ENCODE results near the gene FOXA3. TPM values are rescaled to one million over a fixed set of nuclear protein-coding genes. Genes with fewer than 3 reads are reported as not detected.

Gene FOXA3
- total RNA-seq, 2 experiments from 2014 or later = not detected

GRCh38 chr19:45917421-45918091 is 53.4 kb downstream of the FOXA3 start:
- no peak overlapping the region for H3K27ac Mint-ChIP-seq

GRCh38 chr19:45918721-45919120 is 54.6 kb downstream of the FOXA3 start:
- H3K4me3 Mint-ChIP-seq = no peak overlapping the region
- Histone ChIP-seq H3K4me1 (ENCODE audit: insufficient read depth, low read length) (no peaks in the 10 kb centered on the region), H3K4me3 (ENCODE audit: low read length) (no peak overlapping the region), H3K36me3 (ENCODE audit: insufficient read depth, low read length) (no peaks in the 10 kb centered on the region), H3K27ac (ENCODE audit: low read depth in 1 of 2, low read length in 2 of 2) (no peak overlapping the region), H3K27me3 (ENCODE audit: control insufficient read depth in 1 of 2, insufficient read depth in 2 of 2, low read length in 2 of 2) (peaks cover 0 to 3% of the 10 kb centered on the region in 2 experiments), H3K9me3 (ENCODE audit: control insufficient read depth in 1 of 2, insufficient read depth in 1 of 2, low read length in 2 of 2) (peaks cover 0 to 6% of the 10 kb centered on the region in 2 experiments)
- no peak for TF ChIP-seq CTCF (IDR thresholded peaks at IDR 0.05)
- no peaks in the 10 kb centered on the region for H3K36me3 Mint-ChIP-seq (ENCODE audit: low read depth)
- no peak for ATAC-seq (ENCODE audit: poor library complexity)
- no peaks in the 10 kb centered on the region for H3K9me3 Mint-ChIP-seq
- H3K4me1 Mint-ChIP-seq (ENCODE audit: low read depth) = no peaks in the 10 kb centered on the region
- ChIA-PET CTCF (no interaction called here), POLR2A (no interaction called here)
- no peak overlapping the region for H3K27ac Mint-ChIP-seq
- intact Hi-C loops (cut with DNase I, micrococcal nuclease) = no loop called here
- DNase-seq = no peak
- H3K27me3 Mint-ChIP-seq = peaks cover 33% of the 10 kb centered on the region

More at GRCh38 chr19:45917421-45918091, 53.4 kb downstream of the FOXA3 start:
- ChIA-PET CTCF (no interaction called here), POLR2A (interaction anchor here (0.7 kb wide), 1 partner anchor 10 kb away, joined by 3 read pairs; no protein-coding TSS in a partner anchor)
- H3K9me3 Mint-ChIP-seq = no peaks in the 10 kb centered on the region
- H3K4me3 Mint-ChIP-seq = no peak overlapping the region
- TF ChIP-seq CTCF (IDR thresholded peaks at IDR 0.05) = no peak
- H3K27me3 Mint-ChIP-seq = peaks cover 41% of the 10 kb centered on the region
- no peaks in the 10 kb centered on the region for H3K4me1 Mint-ChIP-seq (ENCODE audit: low read depth)
- Histone ChIP-seq H3K4me1 (ENCODE audit: insufficient read depth, low read length) (no peaks in the 10 kb centered on the region), H3K36me3 (ENCODE audit: insufficient read depth, low read length) (no peaks in the 10 kb centered on the region), H3K4me3 (ENCODE audit: low read length) (no peak overlapping the region), H3K9me3 (ENCODE audit: control insufficient read depth in 1 of 2, insufficient read depth in 1 of 2, low read length in 2 of 2) (peaks cover 0 to 6% of the 10 kb centered on the region in 2 experiments), H3K27ac (ENCODE audit: low read depth in 1 of 2, low read length in 2 of 2) (no peak overlapping the region), H3K27me3 (ENCODE audit: control insufficient read depth in 1 of 2, insufficient read depth in 2 of 2, low read length in 2 of 2) (peaks cover 0 to 12% of the 10 kb centered on the region in 2 experiments)
- DNase-seq (no peak), ATAC-seq (ENCODE audit: poor library complexity) (no peak)
- H3K36me3 Mint-ChIP-seq (ENCODE audit: low read depth) = no peaks in the 10 kb centered on the region
- intact Hi-C loops (cut with DNase I, micrococcal nuclease) = no loop called here

GRCh38 chr19:45919678-45920077 is 55.6 kb downstream of the FOXA3 start:
- Histone ChIP-seq H3K9me3 (ENCODE audit: control insufficient read depth in 1 of 2, insufficient read depth in 1 of 2, low read length in 2 of 2) (no peaks in the 10 kb centered on the region), H3K27ac (ENCODE audit: low read depth in 1 of 2, low read length in 2 of 2) (no peak overlapping the region), H3K36me3 (ENCODE audit: insufficient read depth, low read length) (no peaks in the 10 kb centered on the region), H3K4me3 (ENCODE audit: low read length) (no peak overlapping the region), H3K4me1 (ENCODE audit: insufficient read depth, low read length) (no peaks in the 10 kb centered on the region), H3K27me3 (ENCODE audit: control insufficient read depth in 1 of 2, insufficient read depth in 2 of 2, low read length in 2 of 2) (no peaks in the 10 kb centered on the region)
- Mint-ChIP-seq H3K9me3 (no peaks in the 10 kb centered on the region), H3K4me3 (no peak overlapping the region), H3K27ac (no peak overlapping the region), H3K36me3 (ENCODE audit: low read depth) (no peaks in the 10 kb centered on the region), H3K4me1 (ENCODE audit: low read depth) (no peaks in the 10 kb centered on the region), H3K27me3 (peaks cover 30% of the 10 kb centered on the region)
- intact Hi-C loops (cut with DNase I, micrococcal nuclease) = loop anchor here in 1 of 2 experiments (10.0 kb wide), 1 partner anchor 425 kb away; the partner anchor contains the start of gene PPP5C
- POLR2A ChIA-PET = no interaction called here
- TF ChIP-seq CTCF (IDR thresholded peaks at IDR 0.05) = no peak
- CTCF ChIA-PET = no interaction called here
- no peak for ATAC-seq (ENCODE audit: poor library complexity)
- no peak for DNase-seq
